ENCODE data around the gene GAPT. TPM values are rescaled to one million over a fixed set of nuclear protein-coding genes. Genes with fewer than 3 reads are reported as not detected.
"Not testable (repeated sequence)": the region's sequence is repeated elsewhere in the genome, so short reads cannot be mapped to it uniquely, and the experiment has no call there.

Gene GAPT
- total RNA-seq, 2 donors from 2014 or later, result not detected

DNA sequence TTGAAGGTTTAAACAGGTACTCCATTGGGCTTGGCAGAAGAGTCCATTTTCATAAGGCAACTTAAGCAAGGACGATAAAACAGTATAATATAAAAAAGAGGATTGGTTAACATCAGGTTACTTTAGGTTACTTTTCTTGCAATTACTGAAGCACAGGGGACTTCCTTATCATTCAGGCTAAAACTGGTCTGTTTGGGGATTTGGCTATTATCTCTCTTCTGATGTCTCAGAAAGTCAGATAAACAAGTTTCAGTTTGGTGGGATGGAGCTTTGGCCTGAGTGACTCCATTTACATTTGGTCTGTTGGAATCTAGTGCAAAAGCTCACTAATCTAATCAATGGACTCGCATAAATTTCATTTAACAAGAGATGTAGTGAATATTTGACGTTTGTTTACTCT lies 8.0 kb downstream of the GAPT start:
- H3K9me3 Mint-ChIP-seq, result no peaks in the 10 kb centered on the region
- no peaks in the 10 kb centered on the region for H3K27me3 Mint-ChIP-seq (ENCODE audit: low read depth)
- H3K27ac Mint-ChIP-seq, result no peak overlapping the region
- DNase-seq (no peak), ATAC-seq (replicated peaks in 1 of 2) (no peak)
- H3K4me3 Mint-ChIP-seq, result no peak overlapping the region
- H3K36me3 Mint-ChIP-seq (ENCODE audit: insufficient read depth in 2 of 2), result no peaks in the 10 kb centered on the region
- H3K4me1 Mint-ChIP-seq (ENCODE audit: low read depth), result peaks cover 7% of the 10 kb centered on the region

DNA sequence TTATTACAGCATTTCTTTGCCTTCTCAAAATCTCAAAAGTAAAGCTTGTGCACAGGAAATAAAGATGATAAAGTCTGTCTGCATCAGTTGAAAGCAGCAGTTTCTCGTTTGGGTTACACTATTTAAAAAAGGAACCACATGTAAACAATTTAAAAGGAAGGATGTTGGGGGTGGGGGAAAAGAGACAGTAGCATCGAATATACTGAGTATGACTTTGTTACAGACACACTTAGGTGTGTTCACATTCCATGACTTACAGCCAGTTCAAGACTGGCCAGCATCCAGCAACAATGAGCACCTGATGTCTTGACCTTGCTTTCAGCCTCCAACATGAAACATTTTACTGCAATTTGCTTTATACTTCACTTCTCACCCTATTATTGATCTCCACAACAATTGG lies 8.7 kb downstream of the GAPT start:
- no peak for ATAC-seq (replicated peaks in 1 of 2)
- Mint-ChIP-seq H3K27me3 (ENCODE audit: low read depth) (peaks cover 4% of the 10 kb centered on the region), H3K9me3 (no peaks in the 10 kb centered on the region), H3K4me3 (no peak overlapping the region), H3K4me1 (ENCODE audit: low read depth) (peaks cover 7% of the 10 kb centered on the region), H3K36me3 (ENCODE audit: insufficient read depth in 2 of 2) (no peaks in the 10 kb centered on the region), H3K27ac (no peak overlapping the region)
- no peak for DNase-seq

DNA sequence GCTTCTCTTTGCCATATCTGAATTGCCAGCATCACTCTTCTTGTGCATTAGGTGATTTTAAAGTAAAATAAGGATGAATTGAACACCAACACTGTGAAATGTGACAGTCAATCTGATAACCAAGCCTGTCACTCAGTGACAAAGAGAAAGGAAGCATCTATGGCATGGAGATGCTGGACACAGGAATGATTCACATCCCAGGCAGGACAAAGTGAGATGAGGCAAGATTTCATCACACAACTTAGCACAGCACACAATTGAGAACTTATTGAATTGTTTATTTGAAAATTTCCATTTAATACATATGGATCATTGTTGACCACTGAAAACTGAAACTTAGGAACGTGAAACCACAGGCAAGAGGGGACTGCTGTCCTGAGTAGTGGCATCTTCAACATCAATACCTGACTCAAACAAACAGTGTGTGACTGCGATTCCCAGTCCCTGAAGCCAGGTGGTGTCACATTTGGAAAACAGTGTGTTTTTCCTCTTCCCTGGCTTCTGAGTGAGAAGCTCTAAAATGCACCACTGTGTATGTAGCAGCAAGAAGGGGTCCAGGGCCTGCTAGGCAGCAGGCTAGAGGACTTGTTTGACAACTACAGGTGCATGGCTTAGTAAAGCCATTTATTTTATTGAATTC lies 10.7 kb downstream of the GAPT start:
- Mint-ChIP-seq H3K9me3 (no peaks in the 10 kb centered on the region), H3K27ac (no peak overlapping the region), H3K4me3 (no peak overlapping the region), H3K36me3 (ENCODE audit: insufficient read depth in 2 of 2) (no peaks in the 10 kb centered on the region), H3K4me1 (ENCODE audit: low read depth) (peaks cover 7% of the 10 kb centered on the region), H3K27me3 (ENCODE audit: low read depth) (peaks cover 6% of the 10 kb centered on the region)
- ATAC-seq (replicated peaks in 1 of 2) (no peak), DNase-seq (no peak)

DNA sequence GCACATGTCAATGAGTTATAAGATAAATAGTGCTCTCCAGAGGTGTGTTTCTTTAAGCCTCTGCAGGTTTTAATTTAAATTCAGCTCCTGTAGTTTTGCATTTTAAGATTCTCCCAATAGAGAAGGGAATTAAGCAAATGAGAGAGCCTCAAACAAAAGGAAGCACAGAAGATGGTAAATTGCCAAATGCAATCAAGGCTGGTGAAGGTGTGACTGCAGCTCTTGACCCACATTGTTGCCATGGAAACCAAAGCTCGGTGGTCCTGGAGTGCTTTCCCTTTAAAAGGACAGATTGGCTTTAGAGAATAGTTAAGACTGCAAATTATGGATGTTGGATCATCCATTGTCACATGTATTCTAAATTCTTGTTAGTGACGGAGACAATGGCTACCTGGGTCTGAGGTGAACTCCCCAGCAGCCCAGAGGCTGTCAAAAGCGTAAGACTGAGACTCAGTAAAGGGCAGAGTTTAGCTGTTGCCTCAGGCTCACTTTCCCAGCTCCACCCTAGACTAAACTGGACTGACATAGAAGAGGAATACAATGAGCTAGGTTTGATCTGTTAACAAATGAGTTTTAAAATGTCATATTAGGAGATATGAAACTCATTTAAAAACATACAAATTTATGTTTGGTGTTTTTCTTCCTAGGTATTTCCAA lies 12.3 kb downstream of the GAPT start:
- Mint-ChIP-seq H3K9me3 (no peaks in the 10 kb centered on the region), H3K27me3 (ENCODE audit: low read depth) (peaks cover 6% of the 10 kb centered on the region), H3K4me3 (no peak overlapping the region), H3K36me3 (ENCODE audit: insufficient read depth in 2 of 2) (no peaks in the 10 kb centered on the region), H3K4me1 (ENCODE audit: low read depth) (peaks cover 7% of the 10 kb centered on the region), H3K27ac (no peak overlapping the region)
- no peak for ATAC-seq (replicated peaks in 1 of 2)
- no peak for DNase-seq

DNA sequence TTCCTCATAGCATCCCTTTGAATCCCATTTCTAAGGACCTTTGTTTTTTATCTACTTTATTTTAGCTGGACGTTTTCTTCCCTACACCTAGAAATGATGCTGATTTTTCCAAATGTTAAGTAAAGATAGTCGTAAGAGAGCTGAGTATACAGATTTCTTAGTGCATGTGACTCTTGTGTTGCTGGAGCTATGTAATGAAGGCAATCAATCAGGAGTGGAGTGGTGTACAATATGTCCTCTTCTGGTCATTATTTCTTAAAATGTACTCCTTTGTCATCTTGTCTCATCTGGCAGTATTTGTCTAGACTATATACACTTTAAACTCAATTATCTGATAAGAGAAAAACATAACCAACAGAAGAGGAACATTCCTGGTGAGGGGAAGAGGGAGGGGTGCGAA lies 13.5 kb downstream of the GAPT start:
- Mint-ChIP-seq H3K27me3 (ENCODE audit: low read depth) (peaks cover 15% of the 10 kb centered on the region), H3K9me3 (no peaks in the 10 kb centered on the region)

DNA sequence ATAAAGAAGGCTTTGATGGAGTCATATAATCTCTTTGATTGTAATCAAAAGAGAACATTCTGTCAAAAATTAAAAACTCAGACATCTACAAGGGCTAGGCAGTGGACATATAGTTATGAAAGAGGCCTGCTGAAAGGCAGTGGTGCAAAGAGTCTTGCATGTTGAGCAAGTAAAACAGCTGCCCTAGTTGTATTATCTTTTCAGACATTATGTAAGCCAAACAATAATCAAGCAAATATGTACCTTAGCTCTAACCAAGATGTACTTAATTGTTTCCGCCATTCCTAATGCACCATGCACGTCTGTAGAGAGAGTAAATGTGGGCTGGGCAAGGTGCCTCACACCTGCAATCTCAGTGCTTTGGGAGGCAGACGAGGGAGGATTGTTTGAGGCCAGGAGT lies 14.3 kb downstream of the GAPT start:
- Mint-ChIP-seq H3K36me3 (ENCODE audit: insufficient read depth in 2 of 2) (no peaks in the 10 kb centered on the region), H3K4me1 (ENCODE audit: low read depth) (no peaks in the 10 kb centered on the region), H3K9me3 (no peaks in the 10 kb centered on the region), H3K27me3 (ENCODE audit: low read depth) (peaks cover 16% of the 10 kb centered on the region), H3K27ac (no peak overlapping the region), H3K4me3 (no peak overlapping the region)
- no peak for DNase-seq
- ATAC-seq (replicated peaks in 1 of 2), result no peak

More for the DNA sequence above, 13.5 kb downstream of the GAPT start:
- Mint-ChIP-seq H3K27ac (no peak overlapping the region), H3K36me3 (ENCODE audit: insufficient read depth in 2 of 2) (no peaks in the 10 kb centered on the region), H3K4me1 (ENCODE audit: low read depth) (peaks cover 5% of the 10 kb centered on the region), H3K4me3 (no peak overlapping the region)
- ATAC-seq (replicated peaks in 1 of 2), result no peak
- DNase-seq, result no peak

DNA sequence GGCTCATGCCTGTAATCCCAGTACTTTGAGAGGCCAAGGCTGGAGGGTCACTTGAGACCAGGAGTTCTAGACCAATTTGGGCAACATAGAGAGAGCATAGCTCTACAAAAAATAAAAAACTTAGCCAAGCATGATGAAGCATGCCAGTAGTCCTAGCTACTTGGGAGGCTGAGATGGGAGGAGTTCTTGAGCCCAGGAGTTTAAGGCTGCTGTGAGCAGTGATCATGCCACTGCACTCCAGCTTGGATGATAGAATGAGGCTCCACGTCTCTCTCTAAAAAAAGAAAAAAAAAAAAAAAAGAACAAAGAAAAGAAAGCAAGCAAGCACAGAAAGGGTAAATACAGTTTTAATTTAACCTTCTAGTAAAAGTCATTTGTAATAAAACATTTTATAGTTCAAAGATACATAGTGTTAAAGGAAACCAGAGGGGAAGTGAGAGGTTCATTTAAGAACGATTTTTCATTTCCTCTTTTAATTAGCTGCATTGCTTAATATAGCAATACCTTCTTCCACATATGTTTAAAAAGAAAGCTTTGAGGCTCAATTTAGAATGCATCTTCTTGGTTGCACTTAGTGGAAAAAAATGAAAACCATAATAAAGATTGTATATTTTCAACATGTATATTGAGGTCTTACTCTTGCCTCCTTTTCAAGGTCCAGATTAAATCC lies 14.9 kb downstream of the GAPT start:
- peaks cover 16% of the 10 kb centered on the region for H3K27me3 Mint-ChIP-seq (ENCODE audit: low read depth)
- no peak overlapping the region for H3K4me3 Mint-ChIP-seq
- no peaks in the 10 kb centered on the region for H3K36me3 Mint-ChIP-seq (ENCODE audit: insufficient read depth in 2 of 2)
- no peaks in the 10 kb centered on the region for H3K9me3 Mint-ChIP-seq
- no peak for DNase-seq
- ATAC-seq (replicated peaks in 1 of 2), result no peak
- no peak overlapping the region for H3K27ac Mint-ChIP-seq
- no peaks in the 10 kb centered on the region for H3K4me1 Mint-ChIP-seq (ENCODE audit: low read depth)

DNA sequence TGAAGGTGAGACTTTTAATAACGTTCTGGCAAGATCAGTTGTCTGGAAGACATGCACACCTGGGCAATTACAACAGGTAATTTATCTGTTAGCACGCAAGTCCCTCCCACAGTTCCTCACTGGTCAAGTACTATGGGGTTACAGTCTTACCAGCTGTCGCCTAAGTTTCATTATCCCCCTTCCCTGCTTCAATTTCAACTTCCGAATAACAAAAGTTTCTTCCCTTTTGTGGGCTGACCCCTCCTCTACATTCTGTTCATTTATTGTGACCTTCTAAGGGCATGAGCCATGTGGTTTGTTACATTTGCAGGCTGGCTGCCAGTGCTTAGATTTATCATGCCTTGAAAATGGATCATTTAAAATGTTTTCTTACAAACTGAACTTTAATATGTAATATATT lies 16.5 kb downstream of the GAPT start:
- no peak for DNase-seq
- Mint-ChIP-seq H3K4me1 (ENCODE audit: low read depth) (no peaks in the 10 kb centered on the region), H3K27me3 (ENCODE audit: low read depth) (peaks cover 22% of the 10 kb centered on the region), H3K36me3 (ENCODE audit: insufficient read depth in 2 of 2) (no peaks in the 10 kb centered on the region), H3K27ac (no peak overlapping the region), H3K9me3 (no peaks in the 10 kb centered on the region), H3K4me3 (no peak overlapping the region)
- ATAC-seq (replicated peaks in 1 of 2), result no peak

DNA sequence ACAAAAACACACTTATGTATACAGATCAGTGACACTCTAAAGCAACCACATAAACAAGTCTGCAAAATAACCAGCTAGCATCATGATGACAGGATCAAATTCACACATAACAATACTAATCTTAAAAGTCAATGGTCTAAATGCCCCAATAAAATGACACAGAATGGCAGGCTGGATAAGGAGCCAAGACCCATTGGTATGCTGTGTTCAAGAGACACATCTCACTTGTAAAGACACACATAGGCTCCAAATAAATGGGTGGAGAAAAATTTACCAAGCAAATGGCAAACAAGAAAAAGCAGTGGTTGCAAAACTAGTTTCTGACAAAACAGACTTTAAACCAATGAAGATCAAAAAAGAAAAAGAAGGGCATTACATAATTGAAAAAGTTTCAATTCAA lies 26.0 kb downstream of the GAPT start:
- H3K4me1 Mint-ChIP-seq (ENCODE audit: low read depth), result no peaks in the 10 kb centered on the region
- H3K9me3 Mint-ChIP-seq, result peaks cover 5 to 16% of the 10 kb centered on the region in 2 donors
- no peak overlapping the region for H3K4me3 Mint-ChIP-seq
- H3K27ac Mint-ChIP-seq, result no peak overlapping the region
- peaks cover 3 to 9% of the 10 kb centered on the region in 2 donors for H3K36me3 Mint-ChIP-seq (ENCODE audit: insufficient read depth in 2 of 2)
- no peak for ATAC-seq (replicated peaks in 1 of 2)
- H3K27me3 Mint-ChIP-seq (ENCODE audit: low read depth), result peaks cover 8% of the 10 kb centered on the region
- DNase-seq, result no peak

DNA sequence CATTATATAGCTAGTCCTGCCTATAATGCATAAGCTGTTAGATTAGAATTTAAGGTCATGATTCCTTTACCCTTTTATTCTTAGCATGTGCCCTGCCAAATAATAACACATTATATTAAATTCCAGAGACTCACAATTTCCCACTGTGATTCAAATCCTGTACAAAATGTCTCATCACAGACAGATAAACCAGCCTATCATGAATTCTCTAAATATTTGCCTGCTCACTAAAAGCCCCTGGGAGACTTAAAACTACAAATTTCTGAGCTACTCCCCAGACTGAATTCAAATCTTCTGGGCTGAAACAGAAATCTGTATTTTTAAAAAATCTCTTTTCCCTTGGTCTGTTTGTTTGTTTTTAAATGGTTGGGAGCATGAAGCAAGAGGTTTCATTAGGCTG lies 32.7 kb downstream of the GAPT start:
- Mint-ChIP-seq H3K36me3 (ENCODE audit: insufficient read depth in 2 of 2) (no peaks in the 10 kb centered on the region), H3K4me1 (ENCODE audit: low read depth) (no peaks in the 10 kb centered on the region), H3K9me3 (peaks cover 0 to 1% of the 10 kb centered on the region in 2 donors), H3K4me3 (no peak overlapping the region), H3K27me3 (ENCODE audit: low read depth) (no peaks in the 10 kb centered on the region), H3K27ac (no peak overlapping the region)
- ATAC-seq (replicated peaks in 1 of 2) (no peak), DNase-seq (no peak)

DNA sequence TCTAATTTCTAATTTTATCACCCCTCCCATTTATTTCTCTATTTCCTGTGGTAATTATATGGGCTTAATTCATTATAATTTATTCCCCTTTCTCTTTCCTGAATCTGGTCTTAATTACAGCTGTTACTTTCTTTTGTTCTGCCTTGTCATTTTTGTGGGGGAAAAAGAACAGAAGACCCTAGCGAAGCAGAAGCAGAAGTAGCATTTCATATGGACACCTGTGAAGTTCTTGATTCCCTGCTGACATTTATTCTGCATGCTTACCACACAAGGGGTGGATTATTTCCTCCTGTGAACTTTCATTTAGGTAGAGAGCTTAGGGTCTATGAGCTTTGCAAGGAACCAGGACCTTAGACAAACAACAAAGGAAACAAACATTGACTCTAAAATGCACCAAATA lies 33.3 kb downstream of the GAPT start:
- H3K27ac Mint-ChIP-seq, result no peak overlapping the region
- no peaks in the 10 kb centered on the region for H3K4me1 Mint-ChIP-seq (ENCODE audit: low read depth)
- DNase-seq, result no peak
- H3K4me3 Mint-ChIP-seq, result no peak overlapping the region
- no peak for ATAC-seq (replicated peaks in 1 of 2)
- H3K36me3 Mint-ChIP-seq (ENCODE audit: insufficient read depth in 2 of 2), result no peaks in the 10 kb centered on the region
- no peaks in the 10 kb centered on the region for H3K27me3 Mint-ChIP-seq (ENCODE audit: low read depth)
- peaks cover 0 to 1% of the 10 kb centered on the region in 2 donors for H3K9me3 Mint-ChIP-seq

DNA sequence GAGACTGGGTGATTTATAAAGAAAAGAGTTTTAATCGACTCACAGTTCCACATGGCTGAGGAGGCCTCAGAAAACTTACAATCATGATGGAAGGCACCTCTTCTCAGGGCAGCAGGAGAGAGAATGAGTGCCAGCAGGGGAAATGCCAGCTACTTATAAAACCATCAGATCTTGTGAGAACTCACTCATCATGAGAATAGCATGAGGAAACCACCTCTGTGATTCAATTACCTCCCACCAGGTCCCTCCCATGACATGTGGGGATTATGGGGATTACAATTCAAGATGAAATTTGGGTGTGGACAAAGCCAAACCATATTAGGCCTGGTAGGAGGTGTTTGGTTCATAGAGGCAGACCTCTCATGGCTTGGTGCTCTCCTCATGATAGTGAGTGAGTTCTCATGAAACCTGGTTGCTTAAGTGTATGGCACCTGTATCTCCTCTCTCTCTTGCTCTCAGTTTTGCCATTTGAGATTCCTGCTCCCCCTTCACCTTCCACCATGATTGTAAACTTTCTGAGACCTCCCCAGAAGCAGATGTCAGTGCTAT lies 39.8 kb downstream of the GAPT start:
- Mint-ChIP-seq H3K4me1 (ENCODE audit: low read depth) (no peaks in the 10 kb centered on the region), H3K27me3 (ENCODE audit: low read depth) (no peaks in the 10 kb centered on the region), H3K9me3 (peaks cover 12 to 14% of the 10 kb centered on the region in 2 donors), H3K4me3 (no peak overlapping the region), H3K36me3 (ENCODE audit: insufficient read depth in 2 of 2) (no peaks in the 10 kb centered on the region), H3K27ac (no peak overlapping the region)
- ATAC-seq (replicated peaks in 1 of 2) (no peak), DNase-seq (no peak)

DNA sequence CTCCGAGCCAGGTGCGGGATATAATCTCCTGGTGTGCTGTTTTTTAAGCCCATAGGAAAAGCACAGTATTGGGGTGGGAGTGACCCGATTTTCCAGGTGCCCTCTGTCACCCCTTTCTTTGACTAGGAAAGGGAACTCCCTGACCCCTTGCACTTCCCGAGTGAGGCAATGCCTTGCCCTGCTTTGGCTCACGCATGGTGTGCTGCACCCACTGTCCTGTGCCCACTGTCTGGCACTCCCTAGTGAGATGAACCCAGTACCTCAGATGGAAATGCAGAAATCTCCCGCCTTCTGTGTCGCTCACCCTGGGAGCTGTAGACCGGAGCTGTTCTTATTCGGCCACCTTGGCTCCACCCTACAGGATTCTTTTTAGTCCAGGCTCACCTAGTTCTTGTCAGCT lies 50.7 kb downstream of the GAPT start:
- H3K36me3 Mint-ChIP-seq (ENCODE audit: insufficient read depth in 2 of 2); H3K9me3 Mint-ChIP-seq; H3K4me1 Mint-ChIP-seq (ENCODE audit: low read depth); H3K27me3 Mint-ChIP-seq (ENCODE audit: low read depth); ATAC-seq (replicated peaks in 1 of 2); H3K27ac Mint-ChIP-seq; DNase-seq; H3K4me3 Mint-ChIP-seq: not testable (repeated sequence)

Data from activated T-cell treated with anti-CD3 and anti-CD28 coated beads, Interleukin-2, amount 50 U/mL, for 72 hours (primary cell).